Activated naive CD8-positive, alpha-beta T cell treated with anti-CD3 and anti-CD28 coated beads, Interleukin-2, amount 10 ng/mL, durations not matched to agents 7 days and 5 days (primary cell): ENCODE measurements around the gene ARHGEF10L. TPM values are rescaled to one million over a fixed set of nuclear protein-coding genes. Genes with fewer than 3 reads are reported as not detected.

ENCODE experiments used
- ATAC-seq: fragments of 150-1000 bp; cut with Tn5 transposase; one replicate; pipeline ENCODE4 v1.10.0; 2021; ENCODE audit warnings: low read depth, moderate library complexity
- POLR2A ChIA-PET: fragments of 350-600 bp; sonication (Branson Sonifier 250); formaldehyde crosslinking; loops from one replicate; lab custom pipeline; 2021; ENCODE audit warnings: antibody characterized with exemption; lab: Charles Lee
- DNase-seq: peaks from one replicate; pipeline ENCODE4 v3.0.0; 2021
- H3K27ac Mint-ChIP-seq: one replicate; pipeline ENCODE4 v1.8.0; 2022; ENCODE audit warnings: mild to moderate bottlenecking, mixed read lengths
- H3K27me3 Mint-ChIP-seq: one replicate; pipeline ENCODE4 v1.8.0; 2022; ENCODE audit warnings: mild to moderate bottlenecking, moderate library complexity, mixed read lengths
- H3K36me3 Mint-ChIP-seq: one replicate; pipeline ENCODE4 v1.8.0; 2021; ENCODE audit warnings: mild to moderate bottlenecking, mixed read lengths
- H3K4me1 Mint-ChIP-seq: one replicate; pipeline ENCODE4 v1.8.0; 2021; ENCODE audit warnings: mixed read lengths
- H3K4me3 Mint-ChIP-seq: one replicate; pipeline ENCODE4 v1.8.0; 2022; ENCODE audit warnings: mild to moderate bottlenecking, moderate library complexity, mixed read lengths
- H3K9me3 Mint-ChIP-seq: one replicate; pipeline ENCODE4 v1.8.0; 2021; ENCODE audit warnings: mixed read lengths
- total RNA-seq, 2 experiments: library from RNA; stranded (reverse); gene quantifications; one replicate each; pipeline ENCODE4 v1.2.3, GENCODE V29; 2021

ARHGEF10L gene
- total RNA-seq, 2 experiments from 2014 or later, result 0.39 to 0.48 TPM

- Mint-ChIP-seq H3K27ac (no peak overlapping the region), H3K4me3 (no peak overlapping the region), H3K36me3 (no peaks in the 10 kb centered on the region), H3K27me3 (peaks cover 6% of the 10 kb centered on the region), H3K9me3 (no peaks in the 10 kb centered on the region), H3K4me1 (no peaks in the 10 kb centered on the region)
- no peak for DNase-seq
- no peak for ATAC-seq
- POLR2A ChIA-PET, result no interaction called here
Observed at GRCh38 chr1:17601643-17602382, 62.3 kb downstream of the ARHGEF10L start.

GRCh38 chr1:17603091-17603841 lies 63.8 kb downstream of the ARHGEF10L start:
- no peak for DNase-seq
- H3K9me3 Mint-ChIP-seq, result no peaks in the 10 kb centered on the region
- no peaks in the 10 kb centered on the region for H3K4me1 Mint-ChIP-seq
- no peak overlapping the region for H3K27ac Mint-ChIP-seq
- no peak for ATAC-seq
- peaks cover 5% of the 10 kb centered on the region for H3K27me3 Mint-ChIP-seq
- POLR2A ChIA-PET, result no interaction called here
- no peaks in the 10 kb centered on the region for H3K36me3 Mint-ChIP-seq
- no peak overlapping the region for H3K4me3 Mint-ChIP-seq

GRCh38 chr1:17605582-17606344 lies 66.3 kb downstream of the ARHGEF10L start:
- Mint-ChIP-seq H3K4me3 (no peak overlapping the region), H3K9me3 (no peaks in the 10 kb centered on the region), H3K27ac (no peak overlapping the region), H3K36me3 (no peaks in the 10 kb centered on the region), H3K27me3 (no peaks in the 10 kb centered on the region), H3K4me1 (no peaks in the 10 kb centered on the region)
- ATAC-seq (no peak), DNase-seq (no peak)
- POLR2A ChIA-PET, result no interaction called here

- H3K9me3 Mint-ChIP-seq, result no peaks in the 10 kb centered on the region
- no peaks in the 10 kb centered on the region for H3K27me3 Mint-ChIP-seq
- peak; percentile 70 for DNase-seq
- H3K4me1 Mint-ChIP-seq, result no peaks in the 10 kb centered on the region
- no peak overlapping the region for H3K4me3 Mint-ChIP-seq
- H3K27ac Mint-ChIP-seq, result no peak overlapping the region
- ATAC-seq, result no peak
- POLR2A ChIA-PET, result no interaction called here
- no peaks in the 10 kb centered on the region for H3K36me3 Mint-ChIP-seq
Observed at GRCh38 chr1:17606826-17607440, 67.4 kb downstream of the ARHGEF10L start.

- peaks cover 3% of the 10 kb centered on the region for H3K27me3 Mint-ChIP-seq
- POLR2A ChIA-PET, result no interaction called here
- no peak for DNase-seq
- H3K9me3 Mint-ChIP-seq, result no peaks in the 10 kb centered on the region
- no peak overlapping the region for H3K4me3 Mint-ChIP-seq
- H3K36me3 Mint-ChIP-seq, result no peaks in the 10 kb centered on the region
- no peaks in the 10 kb centered on the region for H3K4me1 Mint-ChIP-seq
- ATAC-seq, result no peak
- no peak overlapping the region for H3K27ac Mint-ChIP-seq
Observed at GRCh38 chr1:17607644-17608581, 68.4 kb downstream of the ARHGEF10L start.

- Mint-ChIP-seq H3K27ac (no peak overlapping the region), H3K4me1 (no peaks in the 10 kb centered on the region)
Observed at GRCh38 chr1:17609529-17609928, 70.0 kb downstream of the ARHGEF10L start.

GRCh38 chr1:17610085-17610484 lies 70.6 kb downstream of the ARHGEF10L start:
- no peaks in the 10 kb centered on the region for H3K9me3 Mint-ChIP-seq
- POLR2A ChIA-PET, result no interaction called here
- DNase-seq, result no peak
- H3K4me3 Mint-ChIP-seq, result no peak overlapping the region
- H3K36me3 Mint-ChIP-seq, result no peaks in the 10 kb centered on the region
- H3K4me1 Mint-ChIP-seq, result no peaks in the 10 kb centered on the region
- ATAC-seq, result no peak
- peaks cover 3% of the 10 kb centered on the region for H3K27me3 Mint-ChIP-seq
- no peak overlapping the region for H3K27ac Mint-ChIP-seq

More at GRCh38 chr1:17609529-17609928, 70.0 kb downstream of the ARHGEF10L start:
- H3K27me3 Mint-ChIP-seq, result peaks cover 3% of the 10 kb centered on the region
- H3K4me3 Mint-ChIP-seq, result no peak overlapping the region
- H3K36me3 Mint-ChIP-seq, result no peaks in the 10 kb centered on the region
- H3K9me3 Mint-ChIP-seq, result no peaks in the 10 kb centered on the region
- POLR2A ChIA-PET, result no interaction called here
- DNase-seq, result no peak
- ATAC-seq, result no peak

- DNase-seq (no peak), ATAC-seq (no peak)
- peaks cover 3% of the 10 kb centered on the region for H3K27me3 Mint-ChIP-seq
- no peaks in the 10 kb centered on the region for H3K9me3 Mint-ChIP-seq
- H3K4me3 Mint-ChIP-seq, result no peak overlapping the region
- no peak overlapping the region for H3K27ac Mint-ChIP-seq
- POLR2A ChIA-PET, result no interaction called here
- H3K4me1 Mint-ChIP-seq, result no peaks in the 10 kb centered on the region
- no peaks in the 10 kb centered on the region for H3K36me3 Mint-ChIP-seq
Observed at GRCh38 chr1:17610713-17611112, 71.2 kb downstream of the ARHGEF10L start.

GRCh38 chr1:17611991-17612390 lies 72.5 kb downstream of the ARHGEF10L start:
- Mint-ChIP-seq H3K9me3 (no peaks in the 10 kb centered on the region), H3K4me3 (no peak overlapping the region), H3K36me3 (no peaks in the 10 kb centered on the region), H3K4me1 (no peaks in the 10 kb centered on the region), H3K27ac (no peak overlapping the region), H3K27me3 (peaks cover 3% of the 10 kb centered on the region)
- ATAC-seq (no peak), DNase-seq (no peak)
- POLR2A ChIA-PET, result no interaction called here

- H3K4me3 Mint-ChIP-seq, result no peak overlapping the region
- H3K36me3 Mint-ChIP-seq, result no peaks in the 10 kb centered on the region
- H3K4me1 Mint-ChIP-seq, result no peaks in the 10 kb centered on the region
- H3K9me3 Mint-ChIP-seq, result no peaks in the 10 kb centered on the region
- no peak overlapping the region for H3K27ac Mint-ChIP-seq
- POLR2A ChIA-PET, result no interaction called here
- DNase-seq (no peak), ATAC-seq (no peak)
- H3K27me3 Mint-ChIP-seq, result peaks cover 3% of the 10 kb centered on the region
Observed at GRCh38 chr1:17612831-17613230, 73.3 kb downstream of the ARHGEF10L start.

- Mint-ChIP-seq H3K9me3 (no peaks in the 10 kb centered on the region), H3K27me3 (peaks cover 3% of the 10 kb centered on the region), H3K27ac (no peak overlapping the region), H3K4me1 (no peaks in the 10 kb centered on the region), H3K4me3 (no peak overlapping the region), H3K36me3 (no peaks in the 10 kb centered on the region)
- no peak for ATAC-seq
- DNase-seq, result no peak
- POLR2A ChIA-PET, result no interaction called here
Observed at GRCh38 chr1:17614586-17614985, 75.1 kb downstream of the ARHGEF10L start.

GRCh38 chr1:17615157-17615556 lies 75.7 kb downstream of the ARHGEF10L start:
- Mint-ChIP-seq H3K36me3 (no peaks in the 10 kb centered on the region), H3K4me3 (no peak overlapping the region), H3K4me1 (no peaks in the 10 kb centered on the region), H3K27ac (no peak overlapping the region), H3K27me3 (peaks cover 3% of the 10 kb centered on the region), H3K9me3 (no peaks in the 10 kb centered on the region)
- no peak for DNase-seq
- ATAC-seq, result no peak
- POLR2A ChIA-PET, result no interaction called here
